Endothelial cell of umbilical vein (primary cell): ENCODE results near the gene IL17RD. TPM values are rescaled to one million over a fixed set of nuclear protein-coding genes. Genes with fewer than 3 reads are reported as not detected.

ENCODE experiments used
- BruUV-seq: library from RNA; stranded (reverse); fragments of 400-500 nt; replicated peaks from 2 replicates; lab custom pipeline; 2021; lab: Mats Ljungman, UMichigan
- CTCF ChIA-PET: fragments of 300-600, 350-600 bp; sonication (Branson Sonifier 250); formaldehyde crosslinking; loops from one replicate; lab custom pipeline; 2021; ENCODE audit warnings: antibody characterized with exemption, inconsistent platforms; lab: Charles Lee
- POLR2A ChIA-PET: fragments of 300-600, 350-600 bp; sonication (Branson Sonifier 250); formaldehyde crosslinking; loops from one replicate; lab custom pipeline; 2021; ENCODE audit warnings: antibody characterized with exemption, inconsistent platforms; lab: Charles Lee
- DNase-seq: peaks from one replicate; pipeline ENCODE4 v3.0.0-alpha.2; 2011; ENCODE audit warnings: low read depth, low spot score
- FAIRE-seq: peaks from 2 replicates; lab custom pipeline; 2011; peaks lifted over from hg19 to GRCh38; lab: Jason Lieb, UNC
- H2AFZ ChIP-seq: 2 replicates; pipeline ENCODE4 v1.6.0; 2012; ENCODE audit warnings: low read depth, low read length, control low read depth, inconsistent platforms
- H3K27ac ChIP-seq: 2 replicates; pipeline ENCODE4 v1.5.1; 2011; ENCODE audit warnings: low read depth, mild to moderate bottlenecking, control low read depth, low read length, moderate library complexity; ENCODE audit not compliant: insufficient read depth
- H3K27me3 ChIP-seq, 2 experiments: 2 replicates each; pipeline versions ENCODE4 v1.6.0 to v1.6.1; 2011; ENCODE audit warnings: low read length in 2 of 2, mixed read lengths in 1 of 2; ENCODE audit not compliant: control insufficient read depth in 2 of 2, insufficient read depth in 2 of 2
- H3K36me3 ChIP-seq, 2 experiments: 2 replicates in 1 of 2; 3 replicates in 1 of 2; pipeline ENCODE4 v1.5.1; 2011; ENCODE audit warnings: low read length in 2 of 2, mild to moderate bottlenecking in 1 of 2, moderate library complexity in 1 of 2; ENCODE audit not compliant: control insufficient read depth in 2 of 2, insufficient read depth in 2 of 2; ENCODE audit errors: extremely low read depth in 1 of 2
- H3K4me1 ChIP-seq: 3 replicates; pipeline ENCODE4 v1.5.1; 2011; ENCODE audit warnings: mild to moderate bottlenecking, low read length; ENCODE audit not compliant: control insufficient read depth, insufficient read depth; ENCODE audit errors: extremely low read depth
- H3K4me2 ChIP-seq: 2 replicates; pipeline ENCODE4 v1.6.1; 2011; ENCODE audit warnings: low read length, control low read depth, mixed read lengths; ENCODE audit not compliant: insufficient read depth
- H3K4me3 ChIP-seq, 3 experiments: fragments of 200-600 bp in 1 of 3; sonication (generic), shearing (Covaris generic) in 1 of 3; replicated peaks in 1 of 3; 2 replicates each; pipeline ENCODE4 v1.5.1; 2011 to 2016; ENCODE audit warnings: control low read depth in 3 of 3, low read length in 3 of 3, mild to moderate bottlenecking in 2 of 3, inconsistent platforms in 1 of 3, low read depth in 1 of 3, moderate library complexity in 1 of 3; ENCODE audit not compliant: insufficient read depth in 1 of 3
- H3K79me2 ChIP-seq: 2 replicates; pipeline ENCODE4 v1.6.0; 2012; ENCODE audit warnings: low read length, inconsistent platforms; ENCODE audit not compliant: control insufficient read depth, insufficient read depth
- H3K9ac ChIP-seq: replicated peaks from 2 replicates; pipeline ENCODE3; 2011; ENCODE audit warnings: low read length, control low read depth; ENCODE audit not compliant: insufficient read depth; ENCODE audit errors: extremely low read depth
- H3K9me1 ChIP-seq: replicated peaks from 3 replicates; pipeline ENCODE4 v1.6.0; 2011; ENCODE audit warnings: mild to moderate bottlenecking, low read length; ENCODE audit not compliant: control insufficient read depth, insufficient read depth; ENCODE audit errors: extremely low read depth
- H3K9me3 ChIP-seq: replicated peaks from 2 replicates; pipeline ENCODE4 v1.5.1; 2012; ENCODE audit warnings: low read length, inconsistent platforms; ENCODE audit not compliant: control insufficient read depth, insufficient read depth
- H4K20me1 ChIP-seq: replicated peaks from 2 replicates; pipeline ENCODE3; 2011; ENCODE audit warnings: mild to moderate bottlenecking, low read length; ENCODE audit not compliant: control insufficient read depth, insufficient read depth; ENCODE audit errors: extremely low read depth
- EZH2 ChIP-seq: IDR thresholded peaks from 2 replicates; pipeline ENCODE4 v1.6.1; 2012; ENCODE audit warnings: borderline replicate concordance, low read depth, mild to moderate bottlenecking, moderate library complexity, low read length, inconsistent platforms; ENCODE audit not compliant: severe bottlenecking
- GATA2 ChIP-seq: IDR thresholded peaks from 2 replicates; pipeline ENCODE4 v1.7.0; 2011; ENCODE audit warnings: low read depth, mild to moderate bottlenecking, moderate library complexity, mixed read lengths, low read length; ENCODE audit not compliant: insufficient read length, insufficient read depth
- POLR2A ChIP-seq: IDR thresholded peaks from 2 replicates; pipeline ENCODE4 v1.6.1; 2012; ENCODE audit warnings: low read depth, mild to moderate bottlenecking, control low read depth, low read length
- dilution Hi-C: fragments of 300-500 bp; cut with MboI; formaldehyde crosslinking; loops from one replicate; pipeline ENCODE4 v1.15.0; 2019; ENCODE audit warnings: low sequenced_read_pairs; ENCODE audit not compliant: extremely low pct_ligation_motif_present
- intact Hi-C: fragments of 100-400 bp; cut with micrococcal nuclease; formaldehyde crosslinking; loops from one replicate; pipeline ENCODE4 v1.10.0; 2022
- polyA plus RNA-seq, 4 experiments: library from polyadenylated mRNA; depleted of rRNA in 3 of 4; stranded (reverse) in 3 of 4; unstranded in 1 of 4; fragments of >200 nt; gene quantifications; 2 replicates each; pipeline versions ENCODE4 v1.2.1 to v1.2.3, GENCODE V29; 2011 to 2012; ENCODE audit warnings: missing spikeins in 1 of 4
- total RNA-seq: library from RNA; stranded (reverse); gene quantifications from 2 replicates; pipeline ENCODE4 v1.2.3, GENCODE V29; 2021

The IL17RD gene
- total and polyA plus RNA-seq, 2 donors (not counting 3 experiments of a cell fraction or from before 2014, with no cell fraction given): 0.36 to 0.93 TPM

GRCh38 chr3:57128826-57129667 is 36.1 kb downstream of the IL17RD start:
- H4K20me1 ChIP-seq: no peaks in the 10 kb centered on the region
- no peak for TF ChIP-seq GATA2
- TF ChIP-seq EZH2: peak; percentile 32
- H3K36me3 ChIP-seq: no peaks in the 10 kb centered on the region
- dilution Hi-C loops (no loop called here), intact Hi-C loops (no loop called here)
- H3K9ac ChIP-seq: no peak overlapping the region
- BruUV-seq: no TSS peak
- peaks cover 14 to 29% of the 10 kb centered on the region in 2 experiments for H3K27me3 ChIP-seq
- ChIA-PET CTCF (interaction anchor here (0.6 to 1.0 kb wide), 2 partner anchors 12 to 40 kb away, joined by 3 read pairs; no protein-coding TSS in a partner anchor), POLR2A (no interaction called here)
- no peaks in the 10 kb centered on the region for H3K9me1 ChIP-seq
- no peaks in the 10 kb centered on the region for H3K9me3 ChIP-seq
- no peak overlapping the region for H3K27ac ChIP-seq
- peak overlapping the region; percentile 19 for H2AFZ ChIP-seq
- H3K4me2 ChIP-seq: no peak overlapping the region
- H3K4me3 ChIP-seq: no peak overlapping the region
- FAIRE-seq (peak; percentile 73), DNase-seq (no peak)
- no peaks in the 10 kb centered on the region for H3K4me1 ChIP-seq
- H3K79me2 ChIP-seq: no peaks in the 10 kb centered on the region

DNA sequence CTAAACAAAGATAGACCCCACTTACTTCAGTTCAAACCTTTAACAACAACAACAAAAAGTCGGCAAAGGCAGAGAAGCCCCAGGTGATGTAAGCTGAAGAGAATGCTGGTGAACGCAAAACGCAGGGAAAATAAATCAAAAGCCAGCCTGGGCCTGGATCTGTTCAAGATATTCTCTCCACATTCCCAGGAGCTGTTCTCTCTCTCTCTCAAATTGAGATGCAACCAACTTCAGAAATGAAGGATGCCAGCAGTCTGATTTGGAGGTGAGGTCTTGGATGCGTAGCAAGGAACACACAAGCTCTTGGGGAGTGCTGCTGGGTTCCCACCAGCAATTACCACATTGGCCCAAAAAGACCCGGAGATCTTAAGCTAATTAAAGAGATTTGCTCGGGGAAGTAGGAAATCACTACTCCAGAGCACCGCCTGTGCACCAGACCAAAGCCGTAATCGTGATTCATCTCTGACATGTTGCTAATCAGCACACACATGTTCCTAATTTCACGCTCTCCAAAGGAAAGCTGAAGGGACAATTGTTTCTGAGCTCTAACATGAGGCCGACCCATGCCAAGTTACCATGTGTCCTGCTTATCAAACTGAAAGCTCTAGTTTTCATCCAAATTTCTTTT is 37.1 kb downstream of the IL17RD start:
- H3K9me1 ChIP-seq: no peaks in the 10 kb centered on the region
- H3K4me1 ChIP-seq: no peaks in the 10 kb centered on the region
- no peaks in the 10 kb centered on the region for H4K20me1 ChIP-seq
- dilution Hi-C loops (no loop called here), intact Hi-C loops (no loop called here)
- H2AFZ ChIP-seq: no peak overlapping the region
- no peaks in the 10 kb centered on the region for H3K79me2 ChIP-seq
- no peak overlapping the region for H3K9ac ChIP-seq
- no peak for DNase-seq
- peak; percentile 15 for FAIRE-seq
- H3K27ac ChIP-seq: no peak overlapping the region
- ChIA-PET POLR2A (no interaction called here), CTCF (interaction anchor here (0.6 to 1.2 kb wide), 5 partner anchors 12 to 171 kb away, joined by 3 read pairs; no protein-coding TSS in a partner anchor)
- TF ChIP-seq POLR2A (no peak), EZH2 (peak; percentile 52)
- no peak overlapping the region for H3K4me3 ChIP-seq
- H3K9me3 ChIP-seq: no peaks in the 10 kb centered on the region
- H3K36me3 ChIP-seq: no peaks in the 10 kb centered on the region
- H3K27me3 ChIP-seq: peaks cover 18 to 33% of the 10 kb centered on the region in 2 experiments
- BruUV-seq: no TSS peak
- H3K4me2 ChIP-seq: peak overlapping the region; percentile 24
